Endothelial cell of umbilical vein (primary cell): ENCODE measurements around the gene SERPINB6. TPM values are rescaled to one million over a fixed set of nuclear protein-coding genes. Genes with fewer than 3 reads are reported as not detected.
"Not testable (repeated sequence)": the region's sequence is repeated elsewhere in the genome, so short reads cannot be mapped to it uniquely, and the experiment has no call there.

Source experiments
- BruUV-seq: library from RNA; stranded (reverse); fragments of 400-500 nt; replicated peaks from 2 replicates; lab custom pipeline; 2021; lab: Mats Ljungman, UMichigan
- CTCF ChIA-PET: fragments of 300-600, 350-600 bp; sonication (Branson Sonifier 250); formaldehyde crosslinking; loops from one replicate; lab custom pipeline; 2021; ENCODE audit warnings: antibody characterized with exemption, inconsistent platforms; lab: Charles Lee
- POLR2A ChIA-PET: fragments of 300-600, 350-600 bp; sonication (Branson Sonifier 250); formaldehyde crosslinking; loops from one replicate; lab custom pipeline; 2021; ENCODE audit warnings: antibody characterized with exemption, inconsistent platforms; lab: Charles Lee
- DNase-seq: peaks from one replicate; pipeline ENCODE4 v3.0.0-alpha.2; 2011; ENCODE audit warnings: low read depth, low spot score
- FAIRE-seq: peaks from 2 replicates; lab custom pipeline; 2011; peaks lifted over from hg19 to GRCh38; lab: Jason Lieb, UNC
- H2AFZ ChIP-seq: 2 replicates; pipeline ENCODE4 v1.6.0; 2012; ENCODE audit warnings: low read depth, low read length, control low read depth, inconsistent platforms
- H3K27ac ChIP-seq: 2 replicates; pipeline ENCODE4 v1.5.1; 2011; ENCODE audit warnings: low read depth, mild to moderate bottlenecking, control low read depth, low read length, moderate library complexity; ENCODE audit not compliant: insufficient read depth
- H3K27me3 ChIP-seq, 2 experiments: 2 replicates each; pipeline versions ENCODE4 v1.6.0 to v1.6.1; 2011; ENCODE audit warnings: low read length in 2 of 2, mixed read lengths in 1 of 2; ENCODE audit not compliant: control insufficient read depth in 2 of 2, insufficient read depth in 2 of 2
- H3K36me3 ChIP-seq, 2 experiments: 2 replicates in 1 of 2; 3 replicates in 1 of 2; pipeline ENCODE4 v1.5.1; 2011; ENCODE audit warnings: low read length in 2 of 2, mild to moderate bottlenecking in 1 of 2, moderate library complexity in 1 of 2; ENCODE audit not compliant: control insufficient read depth in 2 of 2, insufficient read depth in 2 of 2; ENCODE audit errors: extremely low read depth in 1 of 2
- H3K4me1 ChIP-seq: 3 replicates; pipeline ENCODE4 v1.5.1; 2011; ENCODE audit warnings: mild to moderate bottlenecking, low read length; ENCODE audit not compliant: control insufficient read depth, insufficient read depth; ENCODE audit errors: extremely low read depth
- H3K4me2 ChIP-seq: 2 replicates; pipeline ENCODE4 v1.6.1; 2011; ENCODE audit warnings: low read length, control low read depth, mixed read lengths; ENCODE audit not compliant: insufficient read depth
- H3K4me3 ChIP-seq, 3 experiments: fragments of 200-600 bp in 1 of 3; sonication (generic), shearing (Covaris generic) in 1 of 3; replicated peaks in 1 of 3; 2 replicates each; pipeline ENCODE4 v1.5.1; 2011 to 2016; ENCODE audit warnings: control low read depth in 3 of 3, low read length in 3 of 3, mild to moderate bottlenecking in 2 of 3, inconsistent platforms in 1 of 3, low read depth in 1 of 3, moderate library complexity in 1 of 3; ENCODE audit not compliant: insufficient read depth in 1 of 3
- H3K79me2 ChIP-seq: 2 replicates; pipeline ENCODE4 v1.6.0; 2012; ENCODE audit warnings: low read length, inconsistent platforms; ENCODE audit not compliant: control insufficient read depth, insufficient read depth
- H3K9ac ChIP-seq: replicated peaks from 2 replicates; pipeline ENCODE3; 2011; ENCODE audit warnings: low read length, control low read depth; ENCODE audit not compliant: insufficient read depth; ENCODE audit errors: extremely low read depth
- H3K9me1 ChIP-seq: replicated peaks from 3 replicates; pipeline ENCODE4 v1.6.0; 2011; ENCODE audit warnings: mild to moderate bottlenecking, low read length; ENCODE audit not compliant: control insufficient read depth, insufficient read depth; ENCODE audit errors: extremely low read depth
- H3K9me3 ChIP-seq: replicated peaks from 2 replicates; pipeline ENCODE4 v1.5.1; 2012; ENCODE audit warnings: low read length, inconsistent platforms; ENCODE audit not compliant: control insufficient read depth, insufficient read depth
- H4K20me1 ChIP-seq: replicated peaks from 2 replicates; pipeline ENCODE3; 2011; ENCODE audit warnings: mild to moderate bottlenecking, low read length; ENCODE audit not compliant: control insufficient read depth, insufficient read depth; ENCODE audit errors: extremely low read depth
- CTCF ChIP-seq, 2 donors: IDR thresholded peaks; 1 replicate in 1 of 2; 2 replicates in 1 of 2; pipeline ENCODE4 v1.5.1; 2011; ENCODE audit warnings: low read length in 2 of 2, mild to moderate bottlenecking in 2 of 2, moderate library complexity in 2 of 2, control low read depth in 1 of 2, inconsistent platforms in 1 of 2, low read depth in 1 of 2; ENCODE audit not compliant: insufficient read depth in 1 of 2; ENCODE audit errors: extremely low read depth in 1 of 2
- EZH2 ChIP-seq: IDR thresholded peaks from 2 replicates; pipeline ENCODE4 v1.6.1; 2012; ENCODE audit warnings: borderline replicate concordance, low read depth, mild to moderate bottlenecking, moderate library complexity, low read length, inconsistent platforms; ENCODE audit not compliant: severe bottlenecking
- FOS ChIP-seq: IDR thresholded peaks from 2 replicates; pipeline ENCODE4 v1.6.1; 2011; ENCODE audit warnings: mild to moderate bottlenecking, low read length, moderate library complexity, borderline replicate concordance; ENCODE audit not compliant: insufficient read depth
- GATA2 ChIP-seq: IDR thresholded peaks from 2 replicates; pipeline ENCODE4 v1.7.0; 2011; ENCODE audit warnings: low read depth, mild to moderate bottlenecking, moderate library complexity, mixed read lengths, low read length; ENCODE audit not compliant: insufficient read length, insufficient read depth
- JUN ChIP-seq: IDR thresholded peaks from 2 replicates; pipeline ENCODE4 v1.6.1; 2011; ENCODE audit warnings: borderline replicate concordance, low read depth; ENCODE audit not compliant: insufficient read length, insufficient read depth
- MAX ChIP-seq: IDR thresholded peaks from 2 replicates; pipeline ENCODE4 v1.6.1; 2011; ENCODE audit not compliant: insufficient read depth, insufficient read length
- MYC ChIP-seq: IDR thresholded peaks from one replicate; pipeline ENCODE4 v1.6.1; 2011; ENCODE audit warnings: mild to moderate bottlenecking, low read depth, low read length
- POLR2A ChIP-seq: IDR thresholded peaks from 2 replicates; pipeline ENCODE4 v1.6.1; 2012; ENCODE audit warnings: low read depth, mild to moderate bottlenecking, control low read depth, low read length
- POLR2AphosphoS5 ChIP-seq: IDR thresholded peaks from 2 replicates; pipeline ENCODE4 v1.6.1; 2012; ENCODE audit warnings: low read depth, mild to moderate bottlenecking, control low read depth, low read length, moderate library complexity; ENCODE audit not compliant: insufficient read depth
- dilution Hi-C: fragments of 300-500 bp; cut with MboI; formaldehyde crosslinking; loops from one replicate; pipeline ENCODE4 v1.15.0; 2019; ENCODE audit warnings: low sequenced_read_pairs; ENCODE audit not compliant: extremely low pct_ligation_motif_present
- intact Hi-C: fragments of 100-400 bp; cut with micrococcal nuclease; formaldehyde crosslinking; loops from one replicate; pipeline ENCODE4 v1.10.0; 2022
- polyA plus RNA-seq, 4 experiments: library from polyadenylated mRNA; depleted of rRNA in 3 of 4; stranded (reverse) in 3 of 4; unstranded in 1 of 4; fragments of >200 nt; gene quantifications; 2 replicates each; pipeline versions ENCODE4 v1.2.1 to v1.2.3, GENCODE V29; 2011 to 2012; ENCODE audit warnings: missing spikeins in 1 of 4
- total RNA-seq: library from RNA; stranded (reverse); gene quantifications from 2 replicates; pipeline ENCODE4 v1.2.3, GENCODE V29; 2021

The SERPINB6 gene
- total and polyA plus RNA-seq, 2 donors (not counting 3 experiments of a cell fraction or from before 2014, with no cell fraction given): 145 to 151 TPM

GRCh38 chr6:3009930-3010329 is 38.6 kb upstream of the SERPINB6 start:
- H4K20me1 ChIP-seq: no peaks in the 10 kb centered on the region
- H3K9me3 ChIP-seq: no peaks in the 10 kb centered on the region
- TF ChIP-seq FOS: no peak
- no peak for TF ChIP-seq POLR2AphosphoS5
- TF ChIP-seq MAX: no peak
- no peak for TF ChIP-seq GATA2
- TF ChIP-seq MYC: no peak
- TF ChIP-seq POLR2A: no peak
- no peak for TF ChIP-seq CTCF (IDR thresholded peaks at IDR 0.05; ENCODE audit: extremely low read depth in 1 of 2, insufficient read depth in 1 of 2, low read depth in 1 of 2, low read length in 2 of 2)
- TF ChIP-seq EZH2: no peak
- no peak for TF ChIP-seq JUN
- dilution Hi-C loops: no loop called here
- FAIRE-seq (no peak), DNase-seq (no peak)
- no peaks in the 10 kb centered on the region for H3K79me2 ChIP-seq
- no peak overlapping the region for H3K27ac ChIP-seq
- H2AFZ ChIP-seq: no peak overlapping the region
- no peaks in the 10 kb centered on the region for H3K9me1 ChIP-seq
- intact Hi-C loops: no loop called here
- peaks cover 6% of the 10 kb centered on the region for H3K4me1 ChIP-seq
- H3K4me3 ChIP-seq: no peak overlapping the region
- no peaks in the 10 kb centered on the region for H3K27me3 ChIP-seq
- no peak overlapping the region for H3K4me2 ChIP-seq
- peaks cover 0 to 3% of the 10 kb centered on the region in 2 experiments for H3K36me3 ChIP-seq
- no TSS peak for BruUV-seq
- CTCF ChIA-PET: interaction anchor here (3.0 kb wide), 1 partner anchor 9 kb away, joined by 25 read pairs; the partner anchor contains the start of gene NQO2
- POLR2A ChIA-PET: no interaction called here
- no peak overlapping the region for H3K9ac ChIP-seq

- H3K4me3 ChIP-seq, H4K20me1 ChIP-seq, FAIRE-seq, H3K9me1 ChIP-seq, H3K9ac ChIP-seq, H3K9me3 ChIP-seq, BruUV-seq, H3K79me2 ChIP-seq, H3K4me1 ChIP-seq, dilution Hi-C loops, intact Hi-C loops, H3K4me2 ChIP-seq, H3K36me3 ChIP-seq, H3K27ac ChIP-seq, DNase-seq, H2AFZ ChIP-seq, H3K27me3 ChIP-seq, POLR2A ChIA-PET: not testable (repeated sequence)
- CTCF ChIA-PET: interaction anchor here (0.9 kb wide), 1 partner anchor 33 kb away, joined by 3 read pairs; no protein-coding TSS in a partner anchor
Measured at GRCh38 chr6:3008712-3009265, 37.4 kb upstream of the SERPINB6 start.
